Kidney glomerular epithelial cell (primary cell): ENCODE data around the gene B3GALT6.
A peak's percentile ranks its signal among the peaks of the same experiment; 100 is the strongest.

Source experiments
- DNase-seq: peaks from one replicate; lab custom pipeline; 2025; lab: John Stamatoyannopoulos, UW

Gene B3GALT6

GRCh38 chr1:1215881-1216605 is 16.0 kb upstream of the B3GALT6 start:
- DNase-seq = no peak

- no peak for DNase-seq
These were observed 15.0 kb upstream of the B3GALT6 start for GRCh38 chr1:1216770-1217620.

- peak; percentile 6 for DNase-seq
These were observed 14.2 kb upstream of the B3GALT6 start for GRCh38 chr1:1217621-1218523.

- no peak for DNase-seq
These were observed 13.4 kb upstream of the B3GALT6 start for GRCh38 chr1:1218524-1219200.

- DNase-seq = no peak
These were observed 12.7 kb upstream of the B3GALT6 start for GRCh38 chr1:1219341-1219740.

- DNase-seq = no peak
These were observed 11.8 kb upstream of the B3GALT6 start for GRCh38 chr1:1220197-1220596.

- DNase-seq = no peak
These were observed 10.0 kb upstream of the B3GALT6 start for GRCh38 chr1:1221887-1222574.

- DNase-seq = no peak
These were observed 9.3 kb upstream of the B3GALT6 start for GRCh38 chr1:1222575-1223225.

- no peak for DNase-seq
These were observed 8.7 kb upstream of the B3GALT6 start for GRCh38 chr1:1223321-1223720.

- no peak for DNase-seq
These were observed 8.1 kb upstream of the B3GALT6 start for GRCh38 chr1:1223891-1224290.

GRCh38 chr1:1225238-1225845 is 6.7 kb upstream of the B3GALT6 start:
- DNase-seq = no peak

GRCh38 chr1:1225913-1226312 is 6.1 kb upstream of the B3GALT6 start:
- DNase-seq = no peak

GRCh38 chr1:1226566-1227362 is 5.3 kb upstream of the B3GALT6 start:
- DNase-seq = no peak

GRCh38 chr1:1227386-1227785 is 4.7 kb upstream of the B3GALT6 start:
- DNase-seq = no peak

- no peak for DNase-seq
These were observed 3.9 kb upstream of the B3GALT6 start for GRCh38 chr1:1228187-1228586.

GRCh38 chr1:1228596-1229321 is 3.3 kb upstream of the B3GALT6 start:
- no peak for DNase-seq

- DNase-seq = no peak
These were observed 2.3 kb upstream of the B3GALT6 start for GRCh38 chr1:1229770-1230169.

GRCh38 chr1:1230656-1231399 is 1.2 kb upstream of the B3GALT6 start:
- DNase-seq = peak; percentile 49
